Measurements from ENCODE around the gene TNFRSF25.
"Not testable (repeated sequence)": the region's sequence is repeated elsewhere in the genome, so short reads cannot be mapped to it uniquely, and the experiment has no call there.

TNFRSF25 gene

DNA sequence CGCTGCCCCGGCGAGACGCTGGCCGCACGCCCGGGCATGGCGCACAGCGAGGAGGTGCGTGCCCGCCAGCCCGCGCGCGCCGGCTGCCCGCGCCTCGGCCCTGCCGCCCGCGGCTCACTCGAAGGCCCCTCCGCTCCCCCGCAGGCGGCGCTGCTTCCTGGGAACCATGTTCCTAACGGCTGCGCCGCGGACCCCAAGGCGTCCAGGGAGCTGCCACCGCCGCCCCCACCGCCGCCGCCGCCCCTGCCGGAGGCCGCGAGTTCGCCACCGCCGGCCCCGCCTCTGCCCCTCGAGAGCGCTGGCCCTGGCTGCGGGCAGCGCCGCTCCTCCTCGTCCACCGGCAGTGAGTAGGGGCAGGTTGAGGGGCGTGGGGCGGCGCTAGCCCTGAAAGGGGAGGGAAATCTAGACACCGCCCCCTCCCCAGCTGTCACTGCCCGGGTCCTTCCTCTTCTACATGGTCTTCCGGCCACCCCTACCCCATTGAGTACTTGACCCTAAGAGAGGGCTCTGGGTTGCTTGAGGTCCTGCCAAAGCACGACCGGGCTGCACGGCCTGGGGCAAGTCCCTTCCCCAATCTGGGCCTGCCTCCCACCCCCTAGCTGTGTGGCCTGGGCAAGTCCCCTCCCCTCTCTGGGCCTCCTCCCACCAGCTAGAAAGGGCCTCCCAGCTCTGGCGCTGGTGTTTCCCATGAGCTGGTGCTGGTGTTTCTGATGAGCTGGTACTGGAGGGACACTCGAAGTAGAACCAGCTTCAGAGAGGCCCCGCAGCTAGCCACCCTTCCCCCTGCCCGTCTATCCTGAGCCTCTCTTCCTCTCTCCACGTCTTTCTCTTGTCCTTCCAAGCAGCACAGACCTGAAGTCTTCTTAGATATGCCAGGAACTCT lies 17.0 kb downstream of the TNFRSF25 start:
- peaks cover 19% of the 10 kb centered on the region for H3K4me1 Mint-ChIP-seq (ENCODE audit: low read depth)
- no peak overlapping the region for H3K4me3 Mint-ChIP-seq
- peak; percentile 49 for DNase-seq
- H3K27me3 Mint-ChIP-seq: peaks cover 75% of the 10 kb centered on the region
- no peaks in the 10 kb centered on the region for H3K9me3 Mint-ChIP-seq
- no peak overlapping the region for H3K27ac Mint-ChIP-seq
- no peaks in the 10 kb centered on the region for H3K36me3 Mint-ChIP-seq (ENCODE audit: low read depth)

DNA sequence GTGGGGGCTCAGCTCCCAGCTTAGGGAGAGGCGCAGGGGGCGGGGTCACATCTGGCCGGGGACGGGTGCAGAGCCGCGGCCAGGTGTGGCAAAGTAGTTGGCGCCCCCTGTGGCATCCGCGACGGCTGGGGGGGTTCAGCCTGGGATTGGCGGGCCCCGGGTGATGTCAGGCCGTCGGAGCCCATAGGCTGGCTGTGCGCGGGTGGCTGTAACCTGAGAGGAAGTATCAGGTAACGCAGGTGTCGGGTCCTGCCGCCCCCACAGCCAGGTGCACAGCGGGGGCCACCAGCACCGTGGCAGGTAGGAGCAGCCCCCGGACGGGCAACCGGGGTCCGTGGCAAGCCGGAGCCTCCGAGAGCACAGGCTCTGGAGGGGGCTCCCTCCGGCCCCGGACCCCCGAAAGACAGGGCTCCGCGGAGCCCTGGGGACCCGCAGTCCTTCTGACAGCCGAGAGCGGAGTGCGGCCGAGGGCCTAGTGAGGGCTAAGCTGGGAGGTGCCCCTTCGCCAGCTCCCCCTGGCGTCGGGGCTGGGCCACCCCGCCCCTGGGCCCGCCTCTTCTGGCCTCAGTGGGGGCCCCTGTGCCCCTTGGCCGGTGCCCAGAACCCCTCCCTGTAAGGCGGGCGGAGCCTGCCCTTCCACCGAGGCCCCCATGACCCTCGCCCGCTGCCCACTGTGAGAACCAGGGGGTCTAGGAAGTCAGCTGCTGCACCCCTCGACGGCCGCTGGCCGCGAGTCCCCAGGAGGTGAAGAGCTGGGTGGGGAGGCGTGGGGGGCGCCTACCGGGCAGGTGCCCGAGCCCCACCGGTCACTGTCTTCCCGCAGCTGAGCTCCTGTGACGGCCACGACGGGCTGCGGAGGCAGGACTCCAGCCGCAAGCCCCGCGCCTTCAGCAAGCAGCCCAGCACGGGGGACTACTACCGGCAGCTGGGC lies 17.9 kb downstream of the TNFRSF25 start:
- Mint-ChIP-seq H3K27ac (no peak overlapping the region), H3K27me3 (peaks cover 66% of the 10 kb centered on the region), H3K4me3 (peak overlapping the region; percentile 23), H3K4me1 (ENCODE audit: low read depth) (peaks cover 12% of the 10 kb centered on the region), H3K36me3 (ENCODE audit: low read depth) (no peaks in the 10 kb centered on the region), H3K9me3 (no peaks in the 10 kb centered on the region)
- peak; percentile 56 for DNase-seq

DNA sequence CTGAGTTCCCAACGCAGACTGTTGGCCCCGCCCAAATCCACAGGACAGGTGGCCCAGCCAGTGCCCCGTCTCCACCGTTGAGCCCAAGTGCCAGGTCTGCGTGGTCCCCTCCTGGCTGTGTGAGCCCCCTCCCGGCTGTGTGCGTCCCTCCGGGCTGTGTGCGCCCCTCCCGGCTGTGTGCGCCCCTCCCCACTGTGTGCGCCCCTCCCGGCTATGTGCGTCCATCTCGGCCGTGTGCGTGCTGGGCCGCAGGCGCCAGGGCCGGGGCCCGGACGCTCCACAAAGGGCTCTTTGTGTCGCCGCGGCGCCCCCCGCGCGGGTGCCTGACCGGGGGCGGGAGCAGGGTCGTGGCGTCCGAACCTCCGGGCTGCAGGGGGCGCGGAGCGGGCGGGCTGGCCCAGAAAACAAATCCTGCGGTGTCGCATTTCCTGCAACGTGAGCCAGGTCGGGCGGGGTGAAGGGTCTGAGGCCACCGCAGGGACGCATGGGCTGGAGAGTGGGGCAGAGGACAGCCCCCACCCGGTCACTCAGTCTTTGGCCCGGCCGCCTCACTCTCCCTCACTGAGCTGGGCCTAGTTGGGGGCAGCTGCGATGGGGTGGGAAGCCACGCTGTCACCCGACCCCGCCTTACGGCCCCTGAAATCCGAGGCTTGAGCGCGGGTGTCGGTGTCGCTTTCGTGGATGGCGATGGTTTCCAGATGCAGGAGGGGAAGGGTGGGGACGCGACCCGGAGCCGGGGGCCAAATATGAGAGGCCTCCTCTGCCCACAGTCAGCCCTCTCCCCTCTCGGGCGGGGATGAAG lies 18.8 kb downstream of the TNFRSF25 start:
- H3K27ac Mint-ChIP-seq: no peak overlapping the region
- H3K36me3 Mint-ChIP-seq (ENCODE audit: low read depth): no peaks in the 10 kb centered on the region
- no peak for DNase-seq
- H3K9me3 Mint-ChIP-seq: no peaks in the 10 kb centered on the region
- H3K27me3 Mint-ChIP-seq: peaks cover 59% of the 10 kb centered on the region
- peaks cover 12% of the 10 kb centered on the region for H3K4me1 Mint-ChIP-seq (ENCODE audit: low read depth)
- H3K4me3 Mint-ChIP-seq: peak overlapping the region; percentile 23

DNA sequence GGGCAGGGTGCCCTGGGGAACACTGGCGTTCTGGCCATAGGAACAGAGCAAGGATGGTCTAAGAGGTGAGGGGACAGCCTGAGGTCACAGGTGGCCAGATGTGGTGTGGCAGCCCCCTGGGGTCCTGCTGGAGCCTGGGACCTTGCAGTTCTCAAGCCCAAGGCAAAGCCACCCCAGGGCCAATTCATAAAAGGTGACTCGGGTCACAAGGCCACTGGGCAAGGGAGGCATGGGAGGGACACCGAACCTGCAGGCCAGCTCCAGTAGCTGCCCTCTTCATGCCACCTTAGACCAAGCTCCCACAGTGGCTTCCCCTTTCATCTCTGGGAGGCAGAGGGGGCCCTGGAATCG lies 19.3 kb downstream of the TNFRSF25 start:
- Mint-ChIP-seq H3K36me3 (ENCODE audit: low read depth) (no peaks in the 10 kb centered on the region), H3K4me1 (ENCODE audit: low read depth) (peaks cover 12% of the 10 kb centered on the region), H3K27ac (no peak overlapping the region), H3K27me3 (peaks cover 63% of the 10 kb centered on the region), H3K9me3 (no peaks in the 10 kb centered on the region), H3K4me3 (no peak overlapping the region)
- DNase-seq: no peak

DNA sequence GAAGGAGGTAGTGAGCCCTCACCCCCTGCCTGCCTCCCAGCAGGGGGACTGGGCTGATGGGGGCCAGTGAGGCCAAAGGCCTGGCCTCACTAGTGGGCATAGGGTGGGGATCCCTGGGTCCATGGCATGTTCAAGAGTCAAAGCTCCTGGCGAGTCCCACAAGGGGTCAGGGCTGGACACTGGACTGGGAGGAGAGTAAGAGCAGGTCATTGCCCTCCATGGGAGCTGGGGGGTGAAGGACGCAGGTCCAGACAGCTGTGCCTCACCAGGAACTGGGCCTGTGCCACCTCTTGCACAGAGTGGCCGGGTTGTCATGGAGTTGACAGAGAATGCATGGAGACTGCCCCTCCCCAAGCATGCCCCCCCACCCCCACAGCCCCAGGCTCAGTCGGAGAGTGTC lies 20.0 kb downstream of the TNFRSF25 start:
- not testable (repeated sequence) for H3K27ac Mint-ChIP-seq; H3K36me3 Mint-ChIP-seq (ENCODE audit: low read depth); H3K4me3 Mint-ChIP-seq

DNA sequence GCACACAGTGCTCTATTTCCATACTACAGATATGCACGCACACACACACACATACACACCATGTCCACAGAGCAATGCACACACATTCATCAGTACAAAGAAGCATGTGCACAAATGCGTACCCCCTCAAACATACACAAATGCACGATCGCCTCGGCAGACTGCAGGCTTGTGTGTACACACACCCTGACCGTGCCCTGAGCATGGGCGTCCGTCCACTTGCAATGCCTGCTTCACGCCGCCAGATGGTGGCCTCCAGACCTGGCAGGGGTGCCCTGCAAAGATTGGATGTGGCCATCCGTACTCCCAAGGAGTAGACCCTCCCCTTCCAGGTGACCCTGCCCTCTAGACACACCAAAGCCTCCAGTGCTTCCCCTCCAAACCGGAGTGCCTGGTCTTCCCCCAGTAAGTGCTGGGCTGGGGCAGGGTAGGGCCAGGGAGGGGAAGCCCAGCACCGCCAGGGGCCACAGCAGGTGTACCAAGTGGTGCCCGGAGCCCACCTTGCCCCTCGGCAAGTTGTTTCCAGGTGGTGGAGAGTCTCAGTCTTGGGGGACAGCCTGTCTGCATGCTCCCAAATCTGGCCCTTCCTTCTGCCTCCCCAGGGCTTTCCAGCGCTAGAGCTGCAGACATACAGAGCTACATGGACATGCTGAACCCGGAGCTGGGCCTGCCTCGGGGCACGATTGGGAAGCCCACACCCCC lies 20.8 kb downstream of the TNFRSF25 start:
- peaks cover 14% of the 10 kb centered on the region for H3K4me1 Mint-ChIP-seq (ENCODE audit: low read depth)
- no peaks in the 10 kb centered on the region for H3K9me3 Mint-ChIP-seq
- H3K27ac Mint-ChIP-seq: no peak overlapping the region
- no peaks in the 10 kb centered on the region for H3K36me3 Mint-ChIP-seq (ENCODE audit: low read depth)
- peaks cover 58% of the 10 kb centered on the region for H3K27me3 Mint-ChIP-seq
- DNase-seq: peak; percentile 60
- H3K4me3 Mint-ChIP-seq: no peak overlapping the region

More for the DNA sequence above, 20.0 kb downstream of the TNFRSF25 start:
- peaks cover 13% of the 10 kb centered on the region for H3K4me1 Mint-ChIP-seq (ENCODE audit: low read depth)
- H3K9me3 Mint-ChIP-seq, DNase-seq: not testable (repeated sequence)
- H3K27me3 Mint-ChIP-seq: peaks cover 64% of the 10 kb centered on the region

DNA sequence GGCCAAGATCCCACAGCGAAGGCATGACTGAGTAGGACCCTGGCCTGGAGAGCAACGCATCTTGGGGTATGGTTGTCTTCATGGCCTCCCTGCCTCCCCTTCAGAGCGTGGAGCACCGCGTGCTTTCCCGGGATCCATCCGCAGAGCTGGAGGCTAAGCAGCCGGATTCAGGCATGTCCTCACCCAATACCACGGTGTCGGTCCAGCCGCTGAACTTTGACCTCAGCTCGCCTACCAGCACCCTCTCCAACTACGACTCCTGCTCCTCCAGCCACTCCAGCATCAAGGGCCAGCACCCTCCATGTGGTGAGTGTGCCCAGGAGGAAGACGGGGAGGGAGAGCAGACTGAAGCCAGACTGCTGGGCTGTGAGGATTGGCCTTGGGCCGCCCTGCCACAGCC lies 21.6 kb downstream of the TNFRSF25 start:
- no peak for DNase-seq
- H3K36me3 Mint-ChIP-seq (ENCODE audit: low read depth): no peaks in the 10 kb centered on the region
- H3K27me3 Mint-ChIP-seq: peaks cover 55% of the 10 kb centered on the region
- H3K9me3 Mint-ChIP-seq: no peaks in the 10 kb centered on the region
- no peak overlapping the region for H3K27ac Mint-ChIP-seq
- H3K4me1 Mint-ChIP-seq (ENCODE audit: low read depth): peaks cover 11% of the 10 kb centered on the region
- no peak overlapping the region for H3K4me3 Mint-ChIP-seq

DNA sequence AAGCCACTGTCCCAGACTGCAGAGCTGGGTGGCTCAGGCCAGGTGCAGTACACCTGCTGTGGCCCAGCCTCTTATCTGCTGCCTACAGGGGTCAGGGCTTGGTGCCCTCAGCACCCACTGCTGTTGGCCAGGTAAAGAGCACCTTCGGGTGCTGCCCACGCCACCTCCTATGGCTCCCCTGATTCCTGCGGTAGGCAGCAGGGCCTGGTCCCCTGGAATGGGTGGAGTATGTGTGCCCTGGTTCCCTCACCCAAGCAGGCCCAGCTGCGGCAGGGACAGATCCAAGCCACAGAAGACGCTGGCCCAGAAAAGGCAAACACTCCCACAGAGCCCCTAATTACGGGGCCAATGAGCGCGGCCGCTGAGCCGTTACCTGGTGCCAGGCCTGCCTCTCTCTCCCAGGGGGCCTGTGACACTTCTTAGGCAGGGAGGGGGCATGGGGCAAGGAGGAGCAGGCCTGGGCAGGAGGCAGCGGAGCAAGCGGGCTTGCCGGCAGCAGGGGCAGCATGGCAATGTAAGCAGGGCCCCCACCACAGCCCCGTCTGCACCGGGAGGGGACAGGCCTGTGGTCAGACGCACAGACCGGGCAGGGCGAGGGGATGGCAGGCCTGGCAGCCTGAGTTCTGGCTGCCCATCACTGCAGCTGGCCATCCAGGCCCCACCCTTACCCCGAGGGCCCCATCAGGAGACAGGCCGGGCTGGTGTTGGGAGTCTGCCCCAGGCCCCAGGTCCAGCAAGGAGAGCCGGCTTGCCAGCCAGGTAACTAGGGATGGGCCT lies 22.4 kb downstream of the TNFRSF25 start:
- DNase-seq: no peak
- Mint-ChIP-seq H3K36me3 (ENCODE audit: low read depth) (no peaks in the 10 kb centered on the region), H3K27ac (no peak overlapping the region), H3K4me3 (no peak overlapping the region), H3K9me3 (no peaks in the 10 kb centered on the region), H3K4me1 (ENCODE audit: low read depth) (peaks cover 7% of the 10 kb centered on the region), H3K27me3 (peaks cover 53% of the 10 kb centered on the region)

DNA sequence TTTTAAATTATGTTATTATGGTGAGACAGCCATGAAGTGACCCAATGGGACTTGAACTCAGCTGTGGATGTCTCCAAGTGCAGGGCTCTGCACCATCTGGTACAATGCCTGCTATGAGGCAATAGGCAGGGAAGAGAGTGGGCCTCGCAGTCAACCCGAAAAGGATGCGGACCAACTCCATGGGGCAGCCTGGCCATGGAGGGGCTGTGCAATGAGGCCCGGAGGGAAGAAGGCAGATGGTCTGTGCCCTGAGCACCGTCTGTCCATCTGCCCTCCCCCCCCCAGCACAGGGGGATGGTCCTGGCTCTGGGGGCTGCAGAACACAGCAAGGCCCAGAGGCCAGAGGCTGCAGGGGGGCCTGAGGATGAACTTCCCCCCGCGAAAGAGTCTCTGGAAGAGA lies 24.4 kb downstream of the TNFRSF25 start:
- Mint-ChIP-seq H3K27ac (no peak overlapping the region), H3K4me1 (ENCODE audit: low read depth) (peaks cover 4% of the 10 kb centered on the region), H3K27me3 (peaks cover 56% of the 10 kb centered on the region), H3K9me3 (no peaks in the 10 kb centered on the region), H3K36me3 (ENCODE audit: low read depth) (no peaks in the 10 kb centered on the region), H3K4me3 (no peak overlapping the region)
- no peak for DNase-seq

DNA sequence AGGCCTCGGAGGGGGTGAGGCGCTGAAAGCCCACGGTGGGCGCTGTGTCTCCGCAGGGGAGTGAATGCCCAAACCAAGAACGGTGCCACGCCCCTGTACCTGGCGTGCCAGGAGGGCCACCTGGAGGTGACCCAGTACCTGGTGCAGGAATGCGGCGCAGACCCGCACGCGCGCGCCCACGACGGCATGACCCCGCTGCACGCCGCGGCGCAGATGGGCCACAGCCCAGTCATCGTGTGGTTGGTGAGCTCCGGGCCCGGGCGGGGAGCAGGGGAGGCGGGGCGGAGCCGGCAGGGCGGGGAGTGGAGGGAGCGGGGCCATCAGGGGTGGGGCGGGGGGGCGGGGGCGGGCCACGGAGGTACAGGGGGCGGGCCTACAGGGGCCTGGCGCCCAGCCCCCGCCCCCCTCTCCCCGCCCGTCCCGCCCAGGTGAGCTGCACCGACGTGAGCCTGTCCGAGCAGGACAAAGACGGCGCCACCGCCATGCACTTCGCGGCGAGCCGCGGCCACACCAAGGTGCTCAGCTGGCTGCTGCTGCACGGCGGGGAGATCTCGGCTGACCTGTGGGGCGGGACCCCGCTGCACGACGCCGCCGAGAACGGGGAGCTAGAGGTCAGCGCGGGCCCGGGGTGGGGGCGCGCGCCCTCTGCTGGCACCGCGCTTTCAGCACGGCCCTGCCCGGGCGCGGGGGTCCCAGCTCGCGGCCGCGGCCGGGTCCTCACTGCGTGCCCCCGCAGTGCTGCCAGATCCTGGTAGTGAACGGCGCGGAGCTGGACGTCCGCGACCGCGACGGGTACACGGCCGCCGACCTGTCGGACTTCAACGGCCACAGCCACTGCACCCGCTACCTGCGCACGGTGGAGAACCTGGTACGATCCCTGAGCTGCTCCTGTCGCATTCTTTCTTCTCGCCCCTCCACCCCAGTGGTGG lies 25.5 kb downstream of the TNFRSF25 start:
- peaks cover 47% of the 10 kb centered on the region for H3K27me3 Mint-ChIP-seq

DNA sequence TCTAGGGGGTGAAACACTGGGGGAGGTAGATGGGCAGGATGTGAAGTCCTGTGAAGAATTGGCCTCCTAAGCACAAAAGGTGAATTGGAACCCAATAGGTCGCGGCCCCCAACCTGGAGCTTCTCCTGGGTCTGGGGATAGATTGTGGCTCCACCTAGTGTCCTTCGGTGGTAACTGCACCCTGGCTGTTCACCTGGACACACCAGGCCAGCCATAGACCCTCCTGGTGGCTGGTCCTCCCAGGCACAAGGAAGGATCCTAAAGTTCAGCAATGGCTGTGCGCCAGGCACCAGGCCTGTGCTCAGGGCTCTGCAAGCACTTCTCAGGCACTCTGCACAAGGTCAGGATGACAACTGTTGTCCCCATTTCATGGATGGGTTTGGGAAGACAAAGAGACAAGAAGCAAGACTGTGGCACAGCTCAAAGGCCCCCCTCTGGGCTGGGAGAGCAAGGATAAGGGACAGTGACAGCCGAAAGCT lies 27.9 kb downstream of the TNFRSF25 start:
- no peak overlapping the region for H3K27ac Mint-ChIP-seq
- peaks cover 4% of the 10 kb centered on the region for H3K4me1 Mint-ChIP-seq (ENCODE audit: low read depth)
- no peaks in the 10 kb centered on the region for H3K9me3 Mint-ChIP-seq
- H3K27me3 Mint-ChIP-seq: peaks cover 34% of the 10 kb centered on the region
- no peak overlapping the region for H3K4me3 Mint-ChIP-seq
- no peaks in the 10 kb centered on the region for H3K36me3 Mint-ChIP-seq (ENCODE audit: low read depth)
- DNase-seq: peak; percentile 81

More for the DNA sequence above, 25.5 kb downstream of the TNFRSF25 start:
- Mint-ChIP-seq H3K4me3 (peak overlapping the region; percentile 23), H3K27ac (no peak overlapping the region), H3K36me3 (ENCODE audit: low read depth) (no peaks in the 10 kb centered on the region), H3K9me3 (no peaks in the 10 kb centered on the region), H3K4me1 (ENCODE audit: low read depth) (peaks cover 4% of the 10 kb centered on the region)
- DNase-seq: peak; percentile 80

DNA sequence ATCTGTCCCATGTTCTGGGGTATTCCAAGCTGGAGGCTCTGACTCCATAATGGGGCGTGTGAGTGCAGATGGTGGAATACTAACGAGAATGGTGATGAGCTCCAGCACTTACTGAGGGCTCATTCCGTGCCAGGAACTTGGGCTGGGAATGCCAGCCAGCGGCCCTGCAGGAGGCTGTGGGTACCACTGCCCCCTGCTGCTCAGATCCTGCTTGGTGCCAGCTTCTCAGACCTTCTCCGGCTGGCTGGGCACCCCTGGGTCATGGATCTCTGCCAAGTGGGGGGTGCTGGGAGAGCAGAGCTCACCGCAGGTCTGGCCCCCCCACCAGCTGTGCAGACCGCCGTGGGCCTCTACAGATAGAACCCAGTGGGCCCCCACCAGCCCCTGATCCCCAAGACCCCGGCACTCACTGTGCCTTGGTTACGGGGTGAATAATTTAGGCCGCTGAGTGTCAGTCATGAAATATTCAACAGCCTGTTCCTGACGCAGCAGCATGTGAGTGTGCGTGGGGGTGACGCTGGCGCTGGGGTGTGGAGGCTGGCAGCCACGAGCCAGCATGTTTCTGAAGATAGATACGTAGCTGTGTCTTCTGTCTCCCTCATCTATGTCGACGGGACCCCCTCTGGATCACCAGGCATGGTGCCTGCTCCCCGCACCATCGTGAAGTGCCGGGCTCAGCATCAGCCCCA lies 28.8 kb downstream of the TNFRSF25 start:
- not testable (repeated sequence) for H3K4me1 Mint-ChIP-seq (ENCODE audit: low read depth); DNase-seq; H3K9me3 Mint-ChIP-seq; H3K27ac Mint-ChIP-seq; H3K4me3 Mint-ChIP-seq; H3K36me3 Mint-ChIP-seq (ENCODE audit: low read depth)
- peaks cover 34% of the 10 kb centered on the region for H3K27me3 Mint-ChIP-seq

All from activated T-cell treated with anti-CD3 and anti-CD28 coated beads, Interleukin-2, amount 50 U/mL, for 24 hours (primary cell).